Measurements from ENCODE around the gene SRD5A1. TPM values are rescaled to one million over a fixed set of nuclear protein-coding genes. Genes with fewer than 3 reads are reported as not detected.

The SRD5A1 gene
- total RNA-seq, 1 donor from 2014 or later = 14.8 TPM

- CTCF ChIA-PET = no interaction called here
Measured at GRCh38 chr5:6713274-6714225, 80.3 kb downstream of the SRD5A1 start, which contains the start of gene TENT4A. Gene TENT4A, plus strand, starts transcription at chr5:6713432. Its CDS starts 552 bp downstream, at chr5:6713984.

DNA sequence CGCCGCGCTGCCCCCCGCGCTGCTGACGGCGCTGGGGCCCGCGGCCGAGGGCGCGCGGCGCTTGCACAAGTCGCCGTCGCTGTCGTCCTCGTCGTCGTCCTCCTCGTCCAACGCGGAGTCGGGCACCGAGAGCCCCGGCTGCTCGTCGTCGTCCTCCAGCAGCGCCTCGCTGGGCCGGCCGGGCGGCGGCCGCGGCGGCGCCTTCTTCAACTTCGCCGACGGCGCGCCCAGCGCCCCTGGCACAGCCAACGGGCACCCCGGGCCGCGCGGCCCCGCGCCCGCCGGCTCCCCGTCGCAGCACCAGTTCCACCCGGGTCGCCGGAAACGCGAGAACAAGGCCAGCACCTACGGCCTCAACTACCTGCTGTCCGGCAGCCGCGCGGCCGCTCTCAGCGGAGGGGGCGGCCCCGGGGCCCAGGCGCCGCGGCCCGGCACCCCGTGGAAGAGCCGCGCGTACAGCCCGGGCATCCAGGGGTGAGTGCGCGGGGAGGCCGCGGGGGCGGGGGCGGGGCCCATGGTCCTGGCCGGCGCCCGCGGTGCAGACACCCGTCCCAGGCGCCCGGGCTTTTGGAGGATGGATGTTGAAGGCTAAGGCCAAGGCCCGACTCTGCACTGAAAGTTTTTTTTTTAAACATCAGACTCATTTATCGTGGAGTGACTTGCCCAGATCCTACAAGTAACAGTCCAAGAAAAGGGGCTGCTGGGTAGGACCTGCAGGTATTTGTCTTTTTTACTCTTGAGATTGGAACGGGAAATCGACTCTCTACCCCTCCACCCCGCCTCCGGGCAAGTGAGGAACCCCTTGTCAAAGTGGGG lies 81.2 kb downstream of the SRD5A1 start:
- POLR2A ChIA-PET = no interaction called here
- no peaks in the 10 kb centered on the region for H3K27me3 Mint-ChIP-seq
- intact Hi-C loops (cut with micrococcal nuclease) = loop anchor here (1.0 to 10.0 kb wide), 2 partner anchors 8 to 960 kb away; no protein-coding TSS in a partner anchor
- TF ChIP-seq CTCF (IDR thresholded peaks at IDR 0.05) = no peak
- H3K4me1 Mint-ChIP-seq = peaks cover 54% of the 10 kb centered on the region
- DNase-seq (peak; percentile 41), ATAC-seq (ENCODE audit: low read depth) (no peak)
- CTCF ChIA-PET = no interaction called here
- H3K4me3 Mint-ChIP-seq = peak overlapping the region; percentile 84
- no peaks in the 10 kb centered on the region for H3K9me3 Mint-ChIP-seq
- H3K36me3 Mint-ChIP-seq (ENCODE audit: low read depth) = peaks cover 20% of the 10 kb centered on the region
- peak overlapping the region; percentile 71 for H3K27ac Mint-ChIP-seq

More at GRCh38 chr5:6713274-6714225, 80.3 kb downstream of the SRD5A1 start, which contains the start of gene TENT4A:
- DNase-seq (no peak), ATAC-seq (ENCODE audit: low read depth) (peak; percentile 3)
- intact Hi-C loops (cut with micrococcal nuclease) = loop anchor here (1.0 to 10.0 kb wide), 8 partner anchors 9 to 1219 kb away; partner anchors contain the start of genes MED10, NSUN2 and SRD5A1
- Mint-ChIP-seq H3K4me1 (peaks cover 46% of the 10 kb centered on the region), H3K27ac (peak within 1 kb of the TSS; percentile 92), H3K36me3 (ENCODE audit: low read depth) (peaks cover 13% of the 10 kb centered on the region), H3K27me3 (no peaks in the 10 kb centered on the region), H3K4me3 (peak within 1 kb of the TSS; percentile 89), H3K9me3 (no peaks in the 10 kb centered on the region)
- POLR2A ChIA-PET = interaction anchor here (0.6 to 3.3 kb wide), 13 partner anchors 8 to 1291 kb away, joined by 3 to 44 read pairs (median 5); partner anchors contain the start of genes ICE1, MED10, NSUN2 and SRD5A1
- TF ChIP-seq CTCF (IDR thresholded peaks at IDR 0.05) = no peak

DNA sequence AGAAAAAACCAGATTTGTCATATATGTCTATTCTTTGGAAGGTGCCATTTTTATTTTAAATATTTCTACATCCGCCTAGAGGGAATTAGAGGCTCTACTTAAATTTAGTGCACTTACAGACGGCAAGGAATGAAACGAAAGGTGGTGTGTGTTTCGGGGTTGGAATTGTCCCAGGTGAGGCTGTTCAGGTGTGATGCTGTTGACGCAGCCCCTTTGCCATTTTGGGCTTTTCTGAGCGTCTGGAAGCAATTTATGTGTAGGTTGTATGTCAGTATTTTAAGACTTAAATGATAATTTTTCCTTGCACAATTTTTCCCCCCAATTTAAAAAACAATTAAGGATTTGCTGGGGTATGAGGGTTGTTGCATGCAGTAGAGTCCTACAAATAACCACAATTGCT lies 82.0 kb downstream of the SRD5A1 start:
- Mint-ChIP-seq H3K4me3 (peak overlapping the region; percentile 84), H3K36me3 (ENCODE audit: low read depth) (peaks cover 28% of the 10 kb centered on the region), H3K4me1 (peaks cover 62% of the 10 kb centered on the region), H3K9me3 (no peaks in the 10 kb centered on the region), H3K27ac (peak overlapping the region; percentile 50), H3K27me3 (no peaks in the 10 kb centered on the region)
- CTCF ChIA-PET = no interaction called here
- TF ChIP-seq CTCF (IDR thresholded peaks at IDR 0.05) = no peak
- POLR2A ChIA-PET = interaction anchor here (0.5 to 1.6 kb wide), 2 partner anchors 13 to 54 kb away, joined by 6 to 9 read pairs; no protein-coding TSS in a partner anchor
- intact Hi-C loops (cut with micrococcal nuclease) = loop anchor here (10.0 kb wide), 1 partner anchor 960 kb away; no protein-coding TSS in a partner anchor
- DNase-seq (no peak), ATAC-seq (ENCODE audit: low read depth) (no peak)

DNA sequence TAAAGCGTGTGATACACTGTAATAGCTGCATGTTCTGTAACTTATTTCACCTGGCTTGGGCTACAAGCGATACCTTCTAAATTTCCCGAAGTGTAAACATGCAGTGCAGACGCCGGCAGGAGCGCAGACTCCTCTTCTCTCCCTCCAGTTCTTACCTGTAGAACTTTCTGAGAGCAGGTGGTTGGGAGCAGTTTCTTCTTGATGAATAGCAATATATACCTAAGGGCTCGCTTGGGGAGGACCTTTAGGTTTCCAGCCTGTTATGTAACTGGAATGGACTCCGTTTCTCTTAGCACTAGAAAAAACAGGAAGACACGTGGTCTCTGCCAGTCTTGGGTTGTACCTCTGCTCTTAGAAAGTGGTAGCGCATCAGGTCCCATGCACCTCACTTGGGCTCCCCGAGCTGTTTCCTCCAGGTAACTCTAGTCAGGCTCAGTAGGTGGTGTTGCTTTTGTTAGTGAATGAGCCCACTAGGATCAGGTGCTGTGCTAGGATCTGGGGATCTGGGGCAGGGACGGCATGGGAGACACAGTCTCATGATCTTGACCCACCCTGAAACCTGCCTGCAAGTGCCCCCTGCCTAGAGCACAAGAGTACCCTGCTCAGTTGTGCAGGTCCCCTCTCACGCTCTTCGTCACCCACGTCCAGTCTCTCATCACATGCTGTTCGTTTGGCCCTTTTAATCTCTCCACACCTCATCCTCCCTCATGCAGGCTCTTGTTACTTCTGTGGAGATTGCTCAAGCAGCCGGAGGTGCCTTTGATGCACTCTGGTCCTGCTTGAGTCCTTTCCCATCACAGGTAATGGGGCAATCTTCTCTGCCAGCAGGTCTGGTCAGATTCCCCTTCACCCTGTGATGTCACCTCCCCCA lies 82.8 kb downstream of the SRD5A1 start:
- Mint-ChIP-seq H3K27me3 (no peaks in the 10 kb centered on the region), H3K4me1 (peaks cover 68% of the 10 kb centered on the region), H3K36me3 (ENCODE audit: low read depth) (peaks cover 28% of the 10 kb centered on the region), H3K4me3 (peak overlapping the region; percentile 84), H3K27ac (peak overlapping the region; percentile 47), H3K9me3 (no peaks in the 10 kb centered on the region)
- TF ChIP-seq CTCF (IDR thresholded peaks at IDR 0.05) = no peak
- DNase-seq (no peak), ATAC-seq (ENCODE audit: low read depth) (no peak)
- POLR2A ChIA-PET = interaction anchor here (0.5 to 1.6 kb wide), 2 partner anchors 12 to 54 kb away, joined by 6 to 9 read pairs; no protein-coding TSS in a partner anchor
- intact Hi-C loops (cut with micrococcal nuclease) = loop anchor here (10.0 kb wide), 1 partner anchor 961 kb away; no protein-coding TSS in a partner anchor
- CTCF ChIA-PET = no interaction called here
